Coronary artery (tissue), 2 donors: ENCODE data around the gene CYGB.
A peak's percentile ranks its signal among the peaks of the same experiment; 100 is the strongest.
"Not testable (repeated sequence)": the region's sequence is repeated elsewhere in the genome, so short reads cannot be mapped to it uniquely, and the experiment has no call there.

Experiments
- DNase-seq: peaks from one replicate; pipeline ENCODE4 v3.0.0-alpha.2; 2017; ENCODE audit warnings: low spot score
- H3K27ac ChIP-seq, 2 donors: fragments of 200-600 bp; sonication (generic); one replicate each; pipeline ENCODE4 v1.5.1; 2016 to 2019
- H3K4me3 ChIP-seq: fragments of 200-600 bp; sonication (generic); 2 replicates; pipeline ENCODE4 v1.5.1; 2016; ENCODE audit warnings: mild to moderate bottlenecking, moderate library complexity
- TF ChIP-seq, protein P1 (sequence below): fragments of 200-600 bp; sonication (generic); IDR thresholded peaks from one replicate; pipeline ENCODE4 v1.5.1; 2019; ENCODE audit warnings: antibody characterized with exemption

Gene CYGB

GRCh38 chr17:76567634-76568432 is 30.3 kb upstream of the CYGB start:
- TF ChIP-seq, protein P1, sequence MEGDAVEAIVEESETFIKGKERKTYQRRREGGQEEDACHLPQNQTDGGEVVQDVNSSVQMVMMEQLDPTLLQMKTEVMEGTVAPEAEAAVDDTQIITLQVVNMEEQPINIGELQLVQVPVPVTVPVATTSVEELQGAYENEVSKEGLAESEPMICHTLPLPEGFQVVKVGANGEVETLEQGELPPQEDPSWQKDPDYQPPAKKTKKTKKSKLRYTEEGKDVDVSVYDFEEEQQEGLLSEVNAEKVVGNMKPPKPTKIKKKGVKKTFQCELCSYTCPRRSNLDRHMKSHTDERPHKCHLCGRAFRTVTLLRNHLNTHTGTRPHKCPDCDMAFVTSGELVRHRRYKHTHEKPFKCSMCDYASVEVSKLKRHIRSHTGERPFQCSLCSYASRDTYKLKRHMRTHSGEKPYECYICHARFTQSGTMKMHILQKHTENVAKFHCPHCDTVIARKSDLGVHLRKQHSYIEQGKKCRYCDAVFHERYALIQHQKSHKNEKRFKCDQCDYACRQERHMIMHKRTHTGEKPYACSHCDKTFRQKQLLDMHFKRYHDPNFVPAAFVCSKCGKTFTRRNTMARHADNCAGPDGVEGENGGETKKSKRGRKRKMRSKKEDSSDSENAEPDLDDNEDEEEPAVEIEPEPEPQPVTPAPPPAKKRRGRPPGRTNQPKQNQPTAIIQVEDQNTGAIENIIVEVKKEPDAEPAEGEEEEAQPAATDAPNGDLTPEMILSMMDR = no peak
- DNase-seq = no peak

DNA sequence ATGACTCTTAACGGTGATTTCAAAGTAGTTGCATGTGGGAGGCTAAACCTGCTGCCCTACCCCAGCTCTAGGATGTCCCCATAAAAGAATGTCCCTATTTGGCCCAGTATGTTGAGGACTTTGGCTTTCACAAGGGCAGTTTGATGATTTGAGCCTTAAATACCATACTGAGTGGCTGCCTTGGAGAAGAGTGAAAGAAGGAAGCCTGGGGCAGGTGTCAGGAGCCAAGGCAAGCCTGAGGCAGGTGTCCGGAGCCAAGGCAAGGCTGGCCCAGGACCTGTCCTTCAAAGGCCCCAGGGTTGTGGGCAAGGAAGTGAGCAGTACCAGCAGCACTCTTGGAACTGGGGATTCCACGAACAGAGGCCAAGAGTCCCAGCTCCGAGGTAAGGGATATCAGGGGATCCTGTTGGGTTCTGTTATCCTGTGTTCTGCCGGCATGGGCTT is 29.5 kb upstream of the CYGB start:
- Histone ChIP-seq H3K27ac (no peak overlapping the region), H3K4me3 (no peak overlapping the region)
- TF ChIP-seq, protein P1 = no peak
- DNase-seq = no peak

More at GRCh38 chr17:76567634-76568432, 30.3 kb upstream of the CYGB start:
- Histone ChIP-seq H3K27ac (no peak overlapping the region), H3K4me3 (no peak overlapping the region)

DNA sequence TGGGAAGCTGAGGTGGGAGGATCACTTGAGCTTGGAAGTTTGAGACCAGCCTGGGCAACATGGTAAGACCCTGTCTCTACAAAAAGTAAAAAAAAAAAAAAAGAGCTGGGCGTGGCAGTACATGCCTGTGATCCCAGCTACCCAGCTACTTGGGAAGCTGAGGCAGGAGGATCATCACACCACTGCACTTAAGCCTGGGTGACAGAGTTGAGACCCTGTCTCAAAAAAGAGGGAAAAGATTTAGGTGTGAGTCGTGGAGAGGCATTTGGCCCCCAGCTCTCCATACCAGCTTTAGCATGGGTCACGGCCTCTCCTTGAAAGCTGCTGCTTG is 29.1 kb upstream of the CYGB start:
- TF ChIP-seq, protein P1 = no peak
- DNase-seq = no peak
- Histone ChIP-seq H3K27ac (no peak overlapping the region), H3K4me3 (no peak overlapping the region)

- H3K27ac ChIP-seq = no peak overlapping the region
Measured at GRCh38 chr17:76565728-76566612, 28.5 kb upstream of the CYGB start.

DNA sequence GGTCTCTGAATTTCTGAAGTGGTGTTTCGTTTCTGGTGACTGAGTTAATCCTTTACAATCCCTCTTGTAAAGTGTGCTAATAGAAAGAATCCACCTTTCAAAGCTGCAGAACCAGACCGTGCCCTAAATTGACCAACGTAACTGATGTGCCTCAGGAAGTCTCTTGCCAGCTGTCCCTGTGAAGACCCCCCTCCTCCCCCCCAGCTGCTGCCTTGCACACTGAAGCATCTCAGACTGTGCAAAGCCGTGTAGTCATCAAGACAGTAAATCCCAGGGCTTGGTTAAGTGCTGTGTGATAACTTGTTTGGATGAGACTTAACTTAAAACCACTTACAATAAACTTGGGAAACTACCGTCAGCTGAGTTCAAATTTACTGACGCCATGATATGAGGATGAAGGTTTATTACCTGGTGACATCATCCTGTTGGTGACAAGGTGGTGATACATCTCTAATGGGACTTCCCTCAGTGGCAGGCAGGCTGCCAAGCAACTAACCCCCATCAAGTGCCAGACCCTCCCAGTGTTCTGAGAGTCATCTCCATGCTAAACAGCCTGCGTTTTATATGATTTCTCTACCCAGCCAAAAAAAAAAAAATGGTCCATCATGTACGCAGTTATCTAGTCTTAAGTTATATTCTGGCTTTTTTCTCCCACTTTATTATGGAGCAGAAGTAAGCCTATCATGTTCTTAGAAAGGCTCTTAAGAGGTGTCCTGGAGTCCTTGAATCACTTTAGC is 27.6 kb upstream of the CYGB start:
- not testable (repeated sequence) for DNase-seq, H3K4me3 ChIP-seq, H3K27ac ChIP-seq

More at GRCh38 chr17:76565728-76566612, 28.5 kb upstream of the CYGB start:
- TF ChIP-seq, protein P1 = no peak
- DNase-seq = no peak
- no peak overlapping the region for H3K4me3 ChIP-seq

DNA sequence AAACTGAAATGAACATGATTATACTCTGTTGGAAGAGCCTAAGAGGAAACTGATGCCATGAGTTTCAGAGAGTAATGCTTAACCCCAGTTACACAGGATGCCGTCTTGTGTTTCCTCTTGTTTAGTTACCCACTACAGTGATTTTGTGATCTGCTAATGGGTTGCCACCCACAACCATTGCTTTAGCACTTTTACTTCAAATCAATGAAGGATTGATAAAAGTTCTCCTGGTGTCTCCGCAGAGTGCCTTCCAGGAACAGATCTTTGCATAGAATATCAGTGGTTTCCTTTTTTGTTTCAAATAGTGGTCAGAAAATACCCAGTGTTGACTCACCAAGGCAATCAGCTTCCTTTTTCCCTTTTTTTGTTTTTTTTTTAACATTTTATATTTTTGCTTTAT is 25.9 kb upstream of the CYGB start:
- not testable (repeated sequence) for DNase-seq, H3K4me3 ChIP-seq, H3K27ac ChIP-seq

DNA sequence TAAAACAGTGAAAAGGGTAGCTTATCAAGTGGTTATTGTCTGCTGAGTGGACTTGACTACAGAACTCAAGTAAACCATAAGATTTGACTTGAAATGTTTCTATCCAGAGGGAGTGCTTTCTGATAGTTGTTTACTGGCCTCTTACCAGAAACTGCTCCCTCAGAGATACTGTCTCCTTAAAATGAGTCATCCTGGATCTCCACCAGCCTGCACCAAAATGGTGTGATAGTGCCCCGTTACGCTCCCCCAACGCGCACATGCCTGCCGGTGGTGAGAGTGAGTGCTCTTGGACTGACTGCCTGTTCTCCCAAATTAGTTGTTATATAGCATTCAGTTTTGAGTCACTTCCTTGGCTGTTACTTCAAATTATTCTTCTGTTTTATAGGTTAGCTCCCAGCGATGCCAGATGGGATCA is 25.2 kb upstream of the CYGB start:
- peak overlapping the region; percentile 18 for H3K4me3 ChIP-seq
- no peak for DNase-seq
- H3K27ac ChIP-seq = peak overlapping the region in 1 of 2 donors; percentile 38
- TF ChIP-seq, protein P1 = no peak
